GM23248 (cell line): ENCODE results near the gene NKX1-1.

ENCODE experiments used
- EZH2 ChIP-seq: fragments of 200-600 bp; sonication (generic); IDR thresholded peaks from 2 replicates; pipeline ENCODE4 v1.6.1; 2018; ENCODE audit warnings: antibody characterized with exemption, mild to moderate bottlenecking; ENCODE audit not compliant: insufficient read depth, poor library complexity, severe bottlenecking
- EZH2phosphoT487 ChIP-seq: fragments of 200-600 bp; sonication (generic); IDR thresholded peaks from 2 replicates; pipeline ENCODE4 v1.6.1; 2018; ENCODE audit warnings: antibody characterized with exemption, moderate library complexity, mild to moderate bottlenecking, low read depth; ENCODE audit not compliant: insufficient read depth

- TF ChIP-seq EZH2 (no peak), EZH2phosphoT487 (no peak)
Measured at GRCh38 chr4:1445716-1446445, 39.6 kb upstream of the NKX1-1 start.
